Spleen (tissue), 7 donors: ENCODE data around the gene TDG.

Source experiments
- CTCF ChIP-seq, 11 experiments: fragments of 200-600 bp in 7 of 11; fragments of 450-650 bp in 4 of 11; sonication (generic) in 4 of 11; IDR thresholded peaks in 8 of 11; conservative IDR thresholded peaks in 3 of 11; 1 replicate in 7 of 11; 2 replicates in 4 of 11; pipeline versions ENCODE4 v1.4.0 to v1.8.0; 2016 to 2021; ENCODE audit warnings: antibody characterized with exemption in 11 of 11, inconsistent platforms in 4 of 11, mild to moderate bottlenecking in 1 of 11
- POLR2A ChIP-seq, 3 donors: fragments of 450-650 bp; IDR thresholded peaks; one replicate each; pipeline ENCODE4 v1.5.1; 2017; ENCODE audit warnings: antibody characterized with exemption in 3 of 3, mild to moderate bottlenecking in 1 of 3
- POLR2AphosphoS5 ChIP-seq, 3 donors: sonication (generic); formaldehyde crosslinking; IDR thresholded peaks; one replicate each; pipeline ENCODE4 v1.5.1; 2017; ENCODE audit warnings: antibody characterized with exemption in 3 of 3
- donor health status: DM: no; HTN: no; CAD: no; lungs with moderate emphysema.
- donor health status: DM: no; HTN: no; CAD: no.
- donor health status: DM: no; HTN: no; CAD: no.

- TF ChIP-seq POLR2A (IDR thresholded peaks at IDR 0.05) (no peak), CTCF (IDR thresholded peaks at IDR 0.05 in 8 of 11, conservative IDR thresholded peaks at IDR 0.05 in 3 of 11) (no peak), POLR2AphosphoS5 (IDR thresholded peaks at IDR 0.05) (peak in 1 of 3 donors; percentile 31)
Measured at GRCh38 chr12:103994235-103994634, 28.6 kb downstream of the TDG start.
